ENCODE data around the gene ERICH6B.

- TF ChIP-seq CTCF (IDR thresholded peaks at IDR 0.05) (no peak), POLR2AphosphoS5 (IDR thresholded peaks at IDR 0.05) (no peak), POLR2A (IDR thresholded peaks at IDR 0.05) (no peak), EP300 (IDR thresholded peaks at IDR 0.05) (no peak)
Measured at GRCh38 chr13:45596800-45597475, 18.6 kb downstream of the ERICH6B start.

All from sigmoid colon (tissue), 4 donors.